Stimulated activated CD4-positive, alpha-beta T cell treated with anti-CD3 and anti-CD28 coated beads, TNF-alpha, amount 100 ng/mL, for 4 hours (primary cell): ENCODE measurements around the gene BZW1.

ENCODE experiments used
- DNase-seq, 3 experiments: peaks; one replicate each; pipeline ENCODE4 v3.0.0-alpha.2; 2020; ENCODE audit warnings: low read depth in 3 of 3

BZW1 gene

DNA sequence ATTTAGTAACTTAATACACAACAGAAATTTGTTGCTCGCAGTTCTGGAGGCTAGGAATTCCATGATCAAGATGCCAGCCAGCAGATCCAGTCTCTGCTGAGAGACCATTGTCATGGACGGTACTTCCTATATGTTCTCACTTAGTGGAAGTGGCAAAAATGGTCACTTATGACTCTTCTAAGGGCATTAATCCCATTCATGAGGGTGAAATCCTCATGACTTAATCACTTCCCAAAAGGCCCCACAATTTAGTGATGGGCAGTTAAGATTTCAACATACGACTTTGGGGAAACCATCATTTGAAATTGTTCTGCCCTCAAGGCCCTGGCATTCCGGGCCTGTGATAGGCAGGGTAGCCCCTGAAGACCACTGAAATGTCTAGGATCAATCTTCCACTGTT, 23.0 kb downstream of the BZW1 start:
- DNase-seq, result no peak

DNA sequence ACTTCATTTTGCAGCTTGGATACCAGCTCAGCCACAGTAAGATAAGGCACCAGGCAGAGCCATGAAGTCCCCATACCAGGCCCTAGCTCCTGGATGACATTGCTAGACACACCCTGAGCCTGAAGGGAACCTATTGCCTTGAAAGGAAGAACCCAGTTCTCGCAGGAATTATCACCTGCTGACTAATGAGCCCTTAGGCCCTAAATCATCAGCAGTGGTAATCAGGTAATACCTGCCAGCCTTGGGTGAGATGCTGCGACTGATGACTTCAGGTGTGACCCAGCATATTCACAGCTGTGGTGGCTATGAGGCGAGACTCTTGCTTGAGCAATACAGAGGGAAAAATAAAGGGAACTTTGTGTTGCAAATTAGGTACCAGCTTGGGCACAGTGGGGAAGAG, 27.8 kb downstream of the BZW1 start:
- DNase-seq, result no peak

DNA sequence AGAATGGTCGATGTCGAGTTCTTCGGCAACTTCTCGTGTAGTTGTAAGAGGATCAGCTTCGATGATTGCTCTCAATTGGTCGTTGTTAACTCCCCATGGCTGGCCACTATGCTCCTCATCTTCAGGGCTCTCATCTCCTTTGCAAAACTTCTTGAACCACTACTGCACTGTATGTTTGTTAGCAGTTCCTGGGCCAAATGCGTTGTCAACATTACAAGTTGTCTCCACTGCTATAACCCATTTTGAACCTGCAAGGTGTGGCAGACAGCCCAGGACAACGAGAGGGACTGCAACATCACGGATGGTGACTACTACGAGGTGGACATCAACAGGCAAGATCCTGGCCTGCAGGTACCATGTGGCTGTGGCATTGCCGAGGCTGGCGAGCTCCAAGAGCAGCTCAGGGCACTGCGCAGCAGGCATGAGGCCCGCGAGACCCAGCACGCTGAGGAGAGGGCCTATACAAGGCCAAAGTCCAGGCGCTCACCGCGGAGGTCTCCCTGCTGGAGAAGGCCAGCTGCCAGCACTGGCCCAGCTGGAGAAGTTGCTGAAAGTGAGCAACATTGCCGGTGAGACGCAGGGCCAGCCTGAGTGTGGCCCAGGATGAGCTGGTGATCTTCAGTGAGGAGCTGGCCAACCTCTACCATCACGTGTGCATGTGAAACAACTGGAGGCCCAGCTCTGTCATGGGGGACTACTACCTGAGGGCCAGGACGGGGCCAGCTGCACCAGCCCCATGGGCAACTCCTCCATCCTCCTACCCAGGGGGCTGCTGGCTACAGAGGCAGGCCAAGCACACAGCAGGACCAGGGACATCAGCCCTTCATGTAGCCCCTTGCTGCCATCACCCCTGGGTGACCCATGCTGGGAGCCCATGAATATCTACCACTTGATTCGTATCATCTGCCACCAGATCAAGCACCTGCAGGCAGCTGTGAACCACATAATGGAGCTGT, 32.6 kb downstream of the BZW1 start:
- no peak for DNase-seq

DNA sequence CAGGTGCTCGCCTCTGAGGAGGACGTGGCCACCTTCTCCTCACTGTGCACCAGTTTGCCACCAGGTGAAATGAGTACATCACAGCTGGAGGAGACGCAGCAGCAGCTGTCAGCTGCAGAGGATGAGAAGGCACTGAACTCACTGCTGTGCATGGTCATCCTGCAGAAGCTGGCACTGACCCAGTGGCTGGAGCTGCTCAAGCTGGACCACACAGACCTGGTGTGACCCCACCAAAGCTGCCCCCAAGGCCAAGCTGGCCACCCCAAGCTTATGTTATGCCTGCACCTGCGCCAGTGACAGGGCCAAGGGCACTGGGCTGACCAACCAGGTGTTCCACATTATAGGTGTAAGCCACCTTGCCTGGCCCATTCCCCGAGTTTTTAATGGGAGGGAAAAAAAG, 33.5 kb downstream of the BZW1 start:
- no peak for DNase-seq

DNA sequence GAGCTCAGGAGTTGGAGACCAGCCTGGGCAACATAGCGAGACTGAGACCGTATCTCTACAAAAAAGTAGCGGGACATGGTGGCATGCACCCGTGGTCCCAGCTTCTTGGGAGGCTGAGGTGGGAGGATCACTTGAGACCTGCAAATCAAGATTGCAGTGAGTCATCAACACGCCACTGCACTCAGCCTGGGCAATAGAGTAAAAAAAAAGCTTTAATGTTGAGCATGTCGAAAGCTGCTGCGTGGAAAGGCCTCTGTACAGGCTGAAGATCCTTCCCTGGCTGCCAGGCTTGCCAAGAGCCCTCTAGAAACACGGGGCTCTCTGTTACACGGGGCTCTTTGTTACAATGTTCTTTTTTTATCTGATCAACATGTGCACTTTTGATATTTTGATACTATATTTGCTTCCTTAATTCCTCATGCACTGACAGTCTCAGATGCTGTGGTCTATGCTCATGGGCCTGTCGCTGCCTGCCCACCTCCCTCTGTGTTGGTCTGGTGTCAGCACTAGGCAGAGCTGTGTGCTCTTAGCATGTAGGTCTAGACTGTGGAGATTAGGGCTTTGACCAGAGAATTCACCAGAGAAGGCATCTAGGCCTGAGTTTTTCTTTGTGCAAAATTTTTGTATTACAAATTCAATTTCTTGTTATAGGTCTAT, 34.1 kb downstream of the BZW1 start:
- no peak for DNase-seq

DNA sequence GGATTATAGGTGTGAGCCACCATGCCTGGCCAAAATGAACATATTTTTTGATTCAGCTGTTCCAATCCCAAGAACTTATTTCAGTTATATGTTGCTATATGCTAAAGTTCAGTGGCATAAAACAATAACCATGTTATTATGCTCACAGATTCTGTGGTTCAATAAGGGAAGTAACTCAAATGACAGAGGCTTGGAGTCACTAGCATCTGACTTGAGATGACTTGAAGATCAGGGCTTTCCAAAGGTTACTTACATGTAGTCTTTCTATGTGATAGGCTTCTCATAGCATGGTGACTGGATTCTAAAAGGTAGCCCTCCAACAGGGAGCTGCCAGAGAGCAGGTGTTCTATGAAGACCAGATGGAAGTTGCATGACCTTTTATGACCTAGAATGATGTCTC, 35.6 kb downstream of the BZW1 start:
- DNase-seq, result no peak

DNA sequence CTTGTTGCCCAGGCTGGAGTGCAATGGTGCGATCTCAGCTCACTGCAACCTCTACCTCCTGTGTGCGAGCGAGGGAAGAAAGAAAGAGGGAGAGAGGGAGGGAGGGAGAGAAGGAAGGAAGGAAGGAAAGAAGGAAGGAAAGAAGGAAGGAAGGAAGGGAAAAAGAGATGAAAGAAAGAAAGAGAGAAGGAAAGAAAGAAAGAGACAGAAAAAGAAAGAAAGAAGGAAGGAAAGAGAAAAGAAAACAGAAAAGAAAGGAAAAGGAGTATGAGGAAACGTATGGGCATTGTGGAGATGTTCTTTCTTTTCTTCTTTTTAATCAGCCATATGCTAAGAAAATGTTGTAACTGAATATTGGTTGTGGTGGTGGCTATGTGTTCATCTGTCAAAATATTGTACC, 36.2 kb downstream of the BZW1 start:
- no peak for DNase-seq

DNA sequence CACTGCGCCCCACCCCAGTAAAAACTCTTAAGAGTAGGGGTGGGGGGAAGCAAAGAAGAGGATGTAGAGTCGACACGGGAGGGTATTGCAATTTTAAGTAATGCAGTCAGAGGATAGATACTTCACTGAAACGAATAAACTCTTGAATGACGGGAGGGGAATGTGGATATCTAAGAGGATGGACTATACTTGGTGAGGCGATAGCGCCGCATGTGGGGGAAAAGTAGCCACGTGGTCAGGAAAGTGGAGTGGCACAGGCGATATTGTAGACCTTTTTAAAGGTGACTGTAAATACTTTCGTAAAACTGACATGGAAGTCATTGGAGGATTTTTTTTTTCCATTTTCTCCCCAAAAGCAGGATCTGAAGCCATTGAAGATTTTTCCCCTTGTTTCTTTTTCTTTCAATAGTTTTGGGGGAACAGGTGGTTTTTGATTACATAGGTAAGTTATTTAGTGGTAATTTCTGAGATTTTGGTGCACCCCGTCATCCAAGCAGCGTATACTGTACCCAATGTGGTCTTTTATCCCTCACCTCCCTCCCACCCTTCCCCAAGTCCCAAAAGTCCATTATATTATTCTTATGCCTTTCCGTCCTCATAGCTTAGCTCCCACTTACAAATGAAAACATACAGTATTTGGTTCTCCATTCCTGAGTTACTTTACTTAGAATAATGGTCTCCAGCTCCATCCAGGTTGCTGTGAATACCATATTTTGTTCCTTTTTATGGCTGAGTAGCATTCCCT, 39.0 kb downstream of the BZW1 start:
- no peak for DNase-seq

DNA sequence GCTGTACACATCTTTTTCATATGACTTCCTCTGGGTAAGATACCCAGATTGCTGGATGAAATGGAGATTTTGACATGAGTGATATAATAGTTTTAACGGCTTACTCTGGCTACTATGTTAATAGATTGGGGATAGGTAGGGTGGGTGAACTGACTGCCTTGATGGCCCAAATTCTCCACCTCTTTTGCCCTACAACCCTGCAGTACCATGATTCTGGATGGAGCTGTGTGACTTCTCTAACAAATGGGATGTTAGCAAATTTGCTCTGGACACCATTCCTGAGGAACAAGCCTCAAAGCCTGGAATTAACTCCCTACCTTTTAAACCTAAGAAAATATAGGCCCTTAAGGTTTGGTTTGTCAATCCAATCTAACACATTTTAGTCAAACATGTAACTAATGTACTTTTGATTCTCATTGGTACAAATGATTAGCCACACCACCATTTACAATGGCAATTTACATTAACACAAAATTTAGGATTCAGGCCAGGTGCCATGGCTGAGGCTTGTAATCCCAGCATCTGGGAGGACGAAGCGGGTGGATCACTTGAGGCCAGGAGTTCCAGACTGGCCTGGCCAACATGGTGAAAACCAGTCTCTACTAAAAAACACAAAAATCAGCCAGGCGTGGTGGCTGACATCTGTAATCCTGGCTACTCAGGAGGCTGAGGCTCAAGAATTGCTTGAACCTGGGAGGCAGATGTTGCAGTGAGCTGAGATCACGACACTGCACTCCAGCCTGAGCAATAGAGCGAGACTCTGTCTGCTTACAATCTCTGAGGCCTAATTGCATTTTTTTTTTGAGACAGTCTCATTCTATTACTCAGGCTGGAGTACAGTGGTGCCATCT, 39.9 kb downstream of the BZW1 start:
- DNase-seq, result no peak

DNA sequence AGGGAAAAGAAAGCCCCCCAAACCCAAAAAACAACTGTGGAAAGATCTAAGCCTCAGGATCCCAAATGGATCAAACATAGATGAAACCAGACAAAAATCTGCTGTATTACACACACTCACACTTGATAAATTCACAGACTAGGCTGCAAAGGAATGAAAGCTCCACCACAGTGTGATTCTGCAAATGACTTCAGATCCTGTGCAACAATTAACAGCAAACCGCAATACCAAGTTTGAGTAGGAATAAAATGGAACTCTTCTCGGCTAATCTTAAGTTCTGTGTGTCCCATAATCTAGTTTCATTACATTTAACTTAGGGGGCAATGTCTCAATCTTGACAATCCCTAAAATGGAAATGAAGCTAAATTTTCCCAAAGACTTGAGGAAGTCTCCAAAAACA, 40.9 kb downstream of the BZW1 start:
- DNase-seq, result no peak

DNA sequence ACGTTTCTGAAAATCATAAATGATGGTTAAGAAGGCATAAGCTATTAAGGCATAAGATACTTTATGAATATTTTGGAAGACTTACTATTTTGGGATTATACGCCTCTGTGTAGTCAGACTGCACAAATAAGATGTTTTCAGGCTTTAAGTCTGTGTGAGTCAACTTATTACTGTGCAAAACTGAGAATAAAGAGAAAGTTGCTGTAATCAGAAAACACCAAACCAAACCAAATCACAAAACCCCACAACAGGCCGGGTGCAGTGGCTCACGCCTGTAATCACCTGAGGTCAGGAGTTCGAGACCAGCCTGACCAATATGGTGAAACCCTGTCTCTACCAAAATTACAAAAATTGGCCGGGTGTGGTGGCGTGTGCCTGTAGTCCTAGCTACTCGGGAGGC, 45.1 kb downstream of the BZW1 start:
- no peak for DNase-seq

DNA sequence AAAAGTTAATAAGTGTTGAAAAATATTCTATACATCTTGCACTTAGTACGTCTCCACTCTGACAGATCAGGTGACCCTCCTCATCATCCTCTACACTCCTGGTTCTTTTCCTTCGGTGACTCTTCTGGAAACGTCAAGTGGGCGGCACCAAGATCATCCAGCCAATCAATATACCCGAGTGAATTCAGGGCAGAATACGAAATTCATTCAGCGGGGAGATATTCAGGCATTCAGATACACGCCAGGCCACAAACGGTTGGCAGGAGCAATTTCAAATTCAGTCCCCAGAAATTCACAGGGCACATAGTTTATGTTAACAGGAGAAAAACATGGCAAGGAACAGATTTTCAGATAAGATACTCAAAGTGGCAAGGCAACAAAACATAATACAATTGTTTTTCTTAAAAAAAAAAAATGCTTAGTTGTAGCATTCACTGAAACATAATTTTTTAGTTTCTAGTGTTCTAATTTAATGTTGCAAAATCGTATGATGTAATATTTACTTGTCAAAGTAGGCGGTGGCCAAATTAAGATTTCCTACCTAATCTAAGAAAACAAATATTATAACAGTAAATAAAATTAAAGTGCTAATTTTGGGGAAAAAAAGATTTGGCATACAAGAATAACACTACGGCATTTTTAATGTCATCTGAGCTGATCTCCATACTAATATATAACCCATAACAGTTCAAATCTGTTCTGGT, 48.5 kb downstream of the BZW1 start:
- no peak for DNase-seq

DNA sequence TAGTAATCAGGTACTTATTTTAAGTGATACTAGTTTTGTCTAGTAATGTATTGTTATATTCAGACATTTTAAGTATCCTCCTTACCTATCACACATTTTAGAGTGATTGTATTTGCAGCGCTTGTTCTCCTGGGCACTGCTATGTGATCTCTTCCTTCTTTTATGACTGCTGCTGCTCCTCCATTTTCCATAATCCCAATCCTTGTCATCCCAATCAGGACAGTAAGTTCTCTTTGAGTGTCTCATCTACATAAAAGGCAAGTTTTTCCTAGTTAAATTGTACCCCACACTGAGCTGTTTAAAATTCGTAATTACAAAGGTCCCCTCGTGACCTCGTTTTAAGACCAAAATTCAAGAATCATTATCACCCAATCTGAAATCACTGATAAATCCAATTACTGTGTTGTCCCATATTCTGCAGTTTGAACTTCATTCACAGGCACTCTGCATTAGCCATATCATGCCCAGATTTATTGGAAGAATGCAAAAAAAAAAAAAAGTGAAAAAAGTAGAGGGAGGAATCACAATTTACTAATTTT, 50.0 kb downstream of the BZW1 start:
- no peak for DNase-seq

DNA sequence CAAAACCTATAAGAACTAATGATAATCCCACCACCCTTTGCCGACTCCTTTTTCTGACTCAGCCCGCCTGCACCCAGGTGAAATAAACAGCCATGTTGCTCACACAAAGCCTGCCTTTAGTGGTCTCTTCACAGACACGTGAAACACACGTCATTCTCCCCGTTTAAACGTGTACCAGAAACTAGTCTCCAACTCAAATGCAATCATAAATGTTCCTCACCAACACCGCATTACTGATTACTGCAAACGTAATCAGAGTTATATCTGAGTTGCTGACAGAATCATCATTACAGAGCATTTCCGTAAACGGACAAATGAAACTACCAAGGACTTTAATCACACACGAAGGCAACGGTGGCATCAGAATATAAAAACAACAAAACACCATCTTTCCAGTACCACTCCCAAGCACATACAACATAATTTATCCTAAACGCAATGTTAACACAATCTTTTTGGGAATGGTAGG, 50.9 kb downstream of the BZW1 start:
- DNase-seq, result peak; percentile 22 to 38 (median 31)

DNA sequence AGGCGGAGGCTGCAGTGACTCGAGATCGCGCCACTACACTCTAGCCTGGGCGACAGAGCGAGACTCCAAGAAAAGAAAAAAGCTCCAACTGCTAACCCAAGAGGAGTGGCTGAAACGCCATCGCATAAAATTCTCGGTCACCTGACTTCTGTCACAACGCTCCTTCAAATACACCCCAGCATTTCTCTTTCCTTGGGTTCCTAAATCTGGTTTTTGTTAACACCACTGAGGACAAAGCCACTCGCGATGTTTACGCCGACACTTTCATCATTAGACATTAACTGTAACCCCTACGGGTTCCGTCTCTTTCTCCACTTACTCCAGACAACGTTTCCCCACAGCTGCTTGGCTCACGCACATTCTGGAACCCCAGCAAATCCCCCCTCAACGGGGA, 52.1 kb downstream of the BZW1 start:
- no peak for DNase-seq

DNA sequence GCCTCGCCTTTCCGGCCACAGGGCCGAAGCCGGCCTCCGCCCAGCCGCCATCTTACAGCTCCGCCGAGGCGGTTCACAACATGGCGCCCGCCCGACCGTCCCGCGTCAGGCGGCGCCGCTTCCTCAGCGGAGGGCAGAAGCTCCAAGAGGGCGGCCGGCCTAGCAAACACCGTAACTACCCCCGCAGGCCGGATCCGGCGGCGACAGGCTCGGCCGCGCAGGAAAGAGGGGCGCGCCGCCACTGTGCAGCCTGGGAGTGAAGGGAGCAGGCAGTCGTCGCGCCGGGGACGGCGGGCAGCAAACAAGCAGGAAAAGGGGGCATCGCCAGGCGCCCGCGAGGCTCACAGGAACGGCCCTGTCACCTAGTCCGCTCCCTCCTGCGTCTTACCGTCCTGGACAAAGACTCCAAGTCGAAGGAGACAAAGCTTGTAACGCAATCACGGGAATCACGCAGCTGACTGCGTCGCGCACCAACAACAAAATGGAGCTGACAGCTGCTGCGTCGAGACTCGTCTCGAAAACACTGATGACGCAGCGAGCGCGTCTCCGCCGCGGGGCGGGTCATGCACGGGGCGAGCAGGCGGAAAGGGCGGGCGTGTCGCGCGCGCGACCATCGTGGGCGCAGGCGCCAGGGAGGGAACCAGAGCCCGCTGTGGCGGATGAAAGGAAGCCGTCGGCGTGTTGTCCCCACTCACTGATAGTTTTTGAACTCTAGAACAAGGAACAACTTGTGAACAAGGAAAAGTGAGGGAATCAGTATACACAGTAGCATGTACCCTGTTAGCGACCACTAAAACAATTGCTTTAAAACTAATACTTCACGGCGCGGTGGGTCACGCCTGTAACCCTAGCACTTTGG, 52.7 kb downstream of the BZW1 start, which contains the start of gene CLK1:
TSS of gene CLK1 (minus strand) at position 483 of the 859 bp plus-strand sequence. CDS start 2,796 bp downstream, outside the sequence.
- peak; percentile 89 to 96 (median 90) for DNase-seq

DNA sequence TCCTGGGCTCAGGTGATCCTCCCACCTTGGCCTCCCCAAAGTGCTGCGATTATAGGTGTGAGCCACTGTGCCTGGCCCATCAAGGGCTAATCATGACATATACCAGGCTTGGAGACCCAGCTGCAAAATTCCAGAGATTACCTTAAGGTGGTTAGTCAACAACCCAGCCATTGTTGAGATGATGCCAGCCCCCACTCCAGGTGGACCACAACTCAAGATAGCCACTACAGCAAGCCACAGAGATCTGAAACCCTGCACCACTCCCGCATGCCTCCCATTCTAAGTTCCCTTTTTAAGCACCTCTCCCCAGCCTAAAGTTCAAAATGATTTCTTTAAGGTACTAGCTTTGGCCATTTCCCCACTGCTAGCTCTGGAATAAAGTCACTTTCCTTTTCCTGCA, 57.3 kb downstream of the BZW1 start:
- no peak for DNase-seq

DNA sequence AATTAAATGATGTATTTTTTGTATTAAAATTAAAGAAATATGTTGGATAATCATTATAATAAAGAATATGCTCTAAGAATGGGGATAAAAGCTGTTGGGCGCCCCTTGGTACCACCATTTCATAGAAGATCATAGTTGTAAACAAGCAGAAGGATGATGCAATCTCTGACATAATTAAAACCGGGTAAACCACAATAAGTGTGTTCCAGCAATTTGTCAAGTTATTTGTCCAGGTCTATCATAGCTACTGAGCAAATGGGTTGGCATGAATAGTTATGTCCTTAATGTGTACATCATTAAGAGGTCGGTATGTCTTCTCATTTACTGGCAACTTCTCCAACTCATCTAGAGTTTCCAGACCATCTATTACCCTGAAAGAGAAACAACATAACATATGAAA, 59.4 kb downstream of the BZW1 start:
- DNase-seq, result no peak

DNA sequence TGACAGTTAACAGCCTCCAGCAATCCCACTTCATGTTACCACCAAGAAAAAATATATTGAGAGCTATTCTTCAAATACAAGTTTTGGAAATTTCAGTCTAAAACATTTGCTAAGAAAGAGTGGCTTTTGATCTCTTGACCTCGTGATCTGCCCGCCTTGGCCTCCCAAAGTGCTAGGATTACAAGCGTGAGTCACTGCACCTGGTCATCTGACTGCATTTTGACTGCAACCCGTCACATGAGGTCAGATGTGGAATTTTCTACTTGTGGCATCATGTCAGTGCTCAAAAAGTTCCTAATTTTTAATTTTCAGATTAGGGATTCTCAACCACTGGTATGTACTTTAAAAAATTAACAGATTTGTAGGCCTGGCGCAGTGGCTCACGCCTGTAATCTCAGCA, 61.9 kb downstream of the BZW1 start:
- no peak for DNase-seq
